Upper lobe of left lung (tissue), 6 donors: Measurements from ENCODE around the gene SEC22A. TPM values are rescaled to one million over a fixed set of nuclear protein-coding genes. Genes with fewer than 3 reads are reported as not detected.
"Not testable (repeated sequence)": the region's sequence is repeated elsewhere in the genome, so short reads cannot be mapped to it uniquely, and the experiment has no call there.

Source experiments
- ATAC-seq, 2 donors: fragments of 200-7000 bp; cut with Tn5 transposase; one replicate each; pipeline ENCODE4 v1.9.1; 2022; ENCODE audit warnings: mild to moderate bottlenecking in 2 of 2, moderate library complexity in 2 of 2; ENCODE audit not compliant: low FRiP score in 2 of 2
- DNase-seq, 2 donors: peaks; one replicate each; pipeline ENCODE4 v3.0.0-alpha.2; 2019 to 2020
- H3K27ac ChIP-seq, 4 donors: fragments of 200-600 bp; sonication (generic); one replicate each; pipeline ENCODE4 v1.5.1; 2016 to 2019
- H3K27me3 ChIP-seq, 4 donors: fragments of 200-600 bp; sonication (generic); one replicate each; pipeline ENCODE4 v1.5.1; 2017 to 2019
- H3K36me3 ChIP-seq, 4 donors: fragments of 200-600 bp; sonication (generic); one replicate each; pipeline ENCODE4 v1.5.1; 2016 to 2019
- H3K4me1 ChIP-seq, 4 donors: fragments of 200-600 bp; sonication (generic); one replicate each; pipeline ENCODE4 v1.5.1; 2018 to 2019
- H3K4me3 ChIP-seq, 4 donors: fragments of 200-600 bp; sonication (generic); one replicate each; pipeline ENCODE4 v1.5.1; 2017 to 2019; ENCODE audit warnings: mild to moderate bottlenecking in 2 of 4, moderate library complexity in 1 of 4
- H3K9me3 ChIP-seq, 4 donors: fragments of 200-600 bp; sonication (generic); one replicate each; pipeline ENCODE4 v1.5.1; 2018 to 2019
- EP300 ChIP-seq, 4 donors: sonication (generic); formaldehyde crosslinking; IDR thresholded peaks; one replicate each; pipeline ENCODE4 v1.5.1; 2017; ENCODE audit warnings: antibody characterized with exemption in 4 of 4, control low read depth in 2 of 4
- POLR2A ChIP-seq, 4 donors: fragments of 450-650 bp; IDR thresholded peaks; one replicate each; pipeline ENCODE4 v1.5.1; 2016 to 2017; ENCODE audit warnings: antibody characterized with exemption in 4 of 4, mild to moderate bottlenecking in 2 of 4
- POLR2AphosphoS5 ChIP-seq, 2 donors: sonication (generic); formaldehyde crosslinking; IDR thresholded peaks; one replicate each; pipeline ENCODE4 v1.5.1; 2017; ENCODE audit warnings: antibody characterized with exemption in 2 of 2
- WGBS, 2 donors: methylation state at CpG; one replicate each; pipeline ENCODE4 v1.1.5; 2017 to 2018; 5-methylcytosine and 5-hydroxymethylcytosine counted together
- total RNA-seq, 6 donors: library from RNA; depleted of rRNA in 4 of 6; stranded (reverse); fragments of >200 nt in 4 of 6; gene quantifications; one replicate each; pipeline versions ENCODE4 v1.1.0 to v1.2.1, GENCODE V29; 2016 to 2021
- TF ChIP-seq, protein P1 (sequence below), 6 experiments: fragments of 450-650 bp in 4 of 6; fragments of 200-600 bp in 2 of 6; sonication (generic) in 2 of 6; IDR thresholded peaks; one replicate each; pipeline ENCODE4 v1.5.1; 2016 to 2019; ENCODE audit warnings: antibody characterized with exemption in 6 of 6
- donor health status: DM: no; HTN: no; CAD: no; lungs with moderate emphysema.
- donor health status: DM: no; HTN: yes; CAD: no; lungs with severe emphysema.

Gene SEC22A
- total RNA-seq, 6 donors from 2014 or later: 5.5 to 22.5 (median 12.3) TPM

DNA sequence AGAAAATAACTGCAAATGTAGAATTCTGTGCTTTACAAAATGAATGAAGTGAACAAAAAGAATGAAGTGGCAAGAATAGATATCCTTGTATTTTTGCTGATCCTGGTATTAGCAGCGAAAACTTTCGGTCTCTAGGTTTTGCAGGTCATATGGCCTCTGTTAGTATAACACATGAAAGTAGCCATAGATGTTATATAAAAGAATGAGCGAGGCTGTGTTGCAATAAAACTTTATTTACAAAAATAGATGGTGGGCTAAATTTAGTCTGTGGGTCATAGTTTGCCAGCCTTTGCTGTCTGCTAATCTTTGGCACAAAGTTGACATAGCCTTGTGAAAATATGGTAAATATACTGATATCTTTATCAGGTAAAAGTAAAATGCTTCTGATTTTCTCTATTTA lies 35.2 kb downstream of the SEC22A start:
- DNase-seq: no peak
- Histone ChIP-seq H3K9me3 (no peaks in the 10 kb centered on the region), H3K4me1 (no peaks in the 10 kb centered on the region), H3K27ac (no peak overlapping the region), H3K27me3 (no peaks in the 10 kb centered on the region), H3K36me3 (peaks cover 0 to 17% (median 0%) of the 10 kb centered on the region in 4 donors), H3K4me3 (no peak overlapping the region)
- TF ChIP-seq, protein P1, sequence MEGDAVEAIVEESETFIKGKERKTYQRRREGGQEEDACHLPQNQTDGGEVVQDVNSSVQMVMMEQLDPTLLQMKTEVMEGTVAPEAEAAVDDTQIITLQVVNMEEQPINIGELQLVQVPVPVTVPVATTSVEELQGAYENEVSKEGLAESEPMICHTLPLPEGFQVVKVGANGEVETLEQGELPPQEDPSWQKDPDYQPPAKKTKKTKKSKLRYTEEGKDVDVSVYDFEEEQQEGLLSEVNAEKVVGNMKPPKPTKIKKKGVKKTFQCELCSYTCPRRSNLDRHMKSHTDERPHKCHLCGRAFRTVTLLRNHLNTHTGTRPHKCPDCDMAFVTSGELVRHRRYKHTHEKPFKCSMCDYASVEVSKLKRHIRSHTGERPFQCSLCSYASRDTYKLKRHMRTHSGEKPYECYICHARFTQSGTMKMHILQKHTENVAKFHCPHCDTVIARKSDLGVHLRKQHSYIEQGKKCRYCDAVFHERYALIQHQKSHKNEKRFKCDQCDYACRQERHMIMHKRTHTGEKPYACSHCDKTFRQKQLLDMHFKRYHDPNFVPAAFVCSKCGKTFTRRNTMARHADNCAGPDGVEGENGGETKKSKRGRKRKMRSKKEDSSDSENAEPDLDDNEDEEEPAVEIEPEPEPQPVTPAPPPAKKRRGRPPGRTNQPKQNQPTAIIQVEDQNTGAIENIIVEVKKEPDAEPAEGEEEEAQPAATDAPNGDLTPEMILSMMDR (IDR thresholded peaks at IDR 0.05): no peak
- TF ChIP-seq POLR2AphosphoS5 (IDR thresholded peaks at IDR 0.05) (no peak), POLR2A (IDR thresholded peaks at IDR 0.05) (no peak), EP300 (IDR thresholded peaks at IDR 0.05) (no peak)
- no peak for ATAC-seq
- 98 to 99% methylated on average over 3 of the region's 3 CpGs for WGBS, 2 donors

DNA sequence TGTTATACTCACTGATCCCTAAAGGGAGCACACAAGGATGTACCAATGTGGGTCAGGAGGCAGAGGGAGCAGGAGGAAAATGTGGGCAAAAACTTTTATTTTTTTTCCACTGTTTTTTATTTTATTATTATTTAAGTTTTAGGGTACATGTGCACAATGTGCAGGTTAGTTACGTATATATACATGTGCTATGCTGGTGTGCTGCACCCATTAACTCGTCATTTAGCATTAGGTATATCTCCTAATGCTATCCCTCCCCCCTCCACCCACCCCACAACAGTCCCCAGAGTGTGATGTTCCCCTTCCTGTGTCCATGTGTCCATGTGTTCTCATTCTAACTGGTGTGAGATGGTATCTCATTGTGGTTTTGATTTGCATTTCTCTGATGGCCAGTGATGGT lies 37.4 kb downstream of the SEC22A start:
- not testable (repeated sequence) for H3K27ac ChIP-seq, DNase-seq, H3K4me1 ChIP-seq, H3K27me3 ChIP-seq, H3K9me3 ChIP-seq, ATAC-seq, H3K4me3 ChIP-seq
- 95 to 97% methylated on average over 2 of the region's 2 CpGs for WGBS, 2 donors
- peaks cover 0 to 11% (median 0%) of the 10 kb centered on the region in 4 donors for H3K36me3 ChIP-seq

DNA sequence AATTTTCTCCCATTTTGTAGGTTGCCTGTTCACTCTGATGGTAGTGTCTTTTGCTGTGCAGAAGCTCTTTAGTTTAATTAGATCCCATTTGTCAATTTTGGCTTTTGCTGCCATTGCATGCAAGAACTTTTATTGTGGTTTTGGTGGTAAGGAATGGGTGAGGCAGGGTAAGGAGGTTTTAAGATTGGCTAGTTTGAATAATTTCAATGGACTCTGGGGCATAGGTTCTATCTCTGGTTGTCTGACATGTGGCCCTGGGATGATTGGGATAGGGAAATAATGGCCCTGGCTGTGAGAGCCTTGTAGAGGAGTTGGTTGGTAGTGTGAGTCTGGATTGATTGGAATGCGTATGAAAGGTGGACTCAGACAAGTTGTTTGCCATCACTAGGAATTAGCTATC lies 38.0 kb downstream of the SEC22A start:
- no peaks in the 10 kb centered on the region for H3K27me3 ChIP-seq

DNA sequence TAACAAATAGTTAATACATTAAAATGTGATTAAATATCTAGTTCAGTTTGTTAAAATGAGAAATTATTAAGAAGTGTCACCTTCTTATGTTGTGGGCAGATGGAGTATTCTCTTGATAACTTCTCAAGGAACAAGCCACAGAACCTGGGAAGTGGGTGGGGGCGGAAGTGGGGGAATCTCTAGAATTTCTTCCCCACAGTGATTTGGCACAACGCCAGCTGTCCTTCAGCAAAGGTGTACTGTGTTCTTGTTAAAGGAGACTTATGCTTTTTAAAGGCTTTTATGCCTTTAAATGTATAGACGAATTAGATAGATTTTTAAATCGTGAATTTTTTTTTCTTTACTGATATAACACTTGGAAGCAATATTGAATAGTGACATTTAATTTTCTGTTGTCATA lies 42.4 kb downstream of the SEC22A start:
- H3K4me1 ChIP-seq: peaks cover 0 to 14% (median 4%) of the 10 kb centered on the region in 4 donors
- H3K4me3 ChIP-seq: no peak overlapping the region
- ATAC-seq: no peak
- no peak overlapping the region for H3K27ac ChIP-seq
- H3K36me3 ChIP-seq: peaks cover 0 to 28% (median 0%) of the 10 kb centered on the region in 4 donors
- H3K9me3 ChIP-seq: no peaks in the 10 kb centered on the region
- DNase-seq: peak in 1 of 2 donors; percentile 21
- no peak for TF ChIP-seq EP300 (IDR thresholded peaks at IDR 0.05)
- TF ChIP-seq POLR2AphosphoS5 (IDR thresholded peaks at IDR 0.05): no peak
- TF ChIP-seq, protein P1 (IDR thresholded peaks at IDR 0.05): no peak
- no peak for TF ChIP-seq POLR2A (IDR thresholded peaks at IDR 0.05)
- WGBS, 2 donors: 63 to 69% methylated on average over 4 of the region's 4 CpGs
- no peaks in the 10 kb centered on the region for H3K27me3 ChIP-seq

More for the DNA sequence above, 38.0 kb downstream of the SEC22A start:
- Histone ChIP-seq H3K36me3 (peaks cover 0 to 11% (median 0%) of the 10 kb centered on the region in 4 donors), H3K4me3 (no peak overlapping the region), H3K9me3 (no peaks in the 10 kb centered on the region), H3K27ac (no peak overlapping the region), H3K4me1 (peaks cover 0 to 7% (median 0%) of the 10 kb centered on the region in 4 donors)
- DNase-seq (no peak), ATAC-seq (no peak)
- TF ChIP-seq, protein P1 (IDR thresholded peaks at IDR 0.05): no peak
- TF ChIP-seq EP300 (IDR thresholded peaks at IDR 0.05) (no peak), POLR2A (IDR thresholded peaks at IDR 0.05) (no peak)
- WGBS, 2 donors: 96% methylated on average over 1 of the region's 1 CpG

DNA sequence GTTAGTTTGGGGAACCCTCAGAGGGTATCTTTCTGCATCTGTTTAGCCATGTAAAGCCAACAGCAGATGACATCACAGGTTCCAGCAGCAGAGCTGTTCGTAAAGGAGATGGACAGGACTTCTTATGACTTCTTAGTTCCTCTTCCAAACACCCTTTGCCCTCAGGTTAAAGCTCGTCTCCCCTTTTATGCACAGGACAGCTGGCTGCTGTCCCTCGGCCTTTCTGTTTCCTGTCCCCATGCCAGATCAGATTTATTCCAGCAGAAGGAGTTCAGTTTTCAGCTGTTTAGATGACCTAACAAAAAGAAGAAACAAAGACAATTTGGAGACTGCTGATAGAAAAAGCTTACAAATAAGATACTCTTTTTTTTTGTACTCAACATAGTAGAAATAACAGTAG lies 45.1 kb downstream of the SEC22A start:
- peak overlapping the region in 2 of 4 donors; percentile 7 to 51 for H3K27ac ChIP-seq
- H3K36me3 ChIP-seq: peaks cover 0 to 33% (median 0%) of the 10 kb centered on the region in 4 donors

More for the DNA sequence above, 45.1 kb downstream of the SEC22A start:
- WGBS, 2 donors: 39 to 66% methylated on average over 3 of the region's 3 CpGs
- H3K27me3 ChIP-seq: no peaks in the 10 kb centered on the region
- ATAC-seq (no peak), DNase-seq (no peak)
- H3K4me1 ChIP-seq: peaks cover 0 to 14% (median 4%) of the 10 kb centered on the region in 4 donors
- H3K4me3 ChIP-seq: no peak overlapping the region
- H3K9me3 ChIP-seq: no peaks in the 10 kb centered on the region
- no peak for TF ChIP-seq POLR2AphosphoS5 (IDR thresholded peaks at IDR 0.05)
- no peak for TF ChIP-seq POLR2A (IDR thresholded peaks at IDR 0.05)
- no peak for TF ChIP-seq EP300 (IDR thresholded peaks at IDR 0.05)
- TF ChIP-seq, protein P1 (IDR thresholded peaks at IDR 0.05): no peak
